Activated CD8-positive, alpha-beta T cell treated with anti-CD3 and anti-CD28 coated beads for 36 hours (primary cell): Measurements from ENCODE around the gene VSX1. TPM values are rescaled to one million over a fixed set of nuclear protein-coding genes. Genes with fewer than 3 reads are reported as not detected.

Experiments
- ATAC-seq: fragments of 200-7000 bp; cut with Tn5 transposase; one replicate; pipeline ENCODE4 v1.10.0; 2021; ENCODE audit warnings: mild to moderate bottlenecking, moderate library complexity
- CTCF ChIA-PET: fragments of 350-600 bp; sonication (Branson Sonifier 250); formaldehyde crosslinking; loops from one replicate; lab custom pipeline; 2021; ENCODE audit warnings: antibody characterized with exemption; lab: Charles Lee
- POLR2A ChIA-PET: fragments of 350-600 bp; sonication (Branson Sonifier 250); formaldehyde crosslinking; loops from one replicate; lab custom pipeline; 2021; ENCODE audit warnings: antibody characterized with exemption; lab: Charles Lee
- DNase-seq: peaks from one replicate; pipeline ENCODE4 v3.0.0-alpha.2; 2020
- H3K27ac Mint-ChIP-seq: one replicate; pipeline ENCODE4 v1.8.0; 2021; ENCODE audit warnings: mild to moderate bottlenecking, mixed read lengths
- H3K27me3 Mint-ChIP-seq: one replicate; pipeline ENCODE4 v1.8.0; 2021; ENCODE audit warnings: mixed read lengths
- H3K36me3 Mint-ChIP-seq: one replicate; pipeline ENCODE4 v1.8.0; 2021; ENCODE audit warnings: low read depth, mixed read lengths
- H3K4me1 Mint-ChIP-seq: one replicate; pipeline ENCODE4 v1.8.0; 2021; ENCODE audit warnings: low read depth, mixed read lengths
- H3K4me3 Mint-ChIP-seq: one replicate; pipeline ENCODE4 v1.8.0; 2021; ENCODE audit warnings: mild to moderate bottlenecking, moderate library complexity, mixed read lengths
- H3K9me3 Mint-ChIP-seq: one replicate; pipeline ENCODE4 v1.8.0; 2021; ENCODE audit warnings: mixed read lengths
- intact Hi-C: fragments of 100-400 bp; cut with micrococcal nuclease; formaldehyde crosslinking; loops from one replicate; pipeline ENCODE4 v1.10.0; 2022
- total RNA-seq, 2 experiments: library from RNA; stranded (reverse); gene quantifications; one replicate each; pipeline ENCODE4 v1.2.3, GENCODE V29; 2021
- TF ChIP-seq, protein P1 (sequence below): fragments of 200-600 bp; IDR thresholded peaks from one replicate; pipeline ENCODE4 v1.8.0; 2022; ENCODE audit warnings: antibody characterized with exemption, mild to moderate bottlenecking

Gene VSX1
- total RNA-seq, 2 experiments from 2014 or later = not detected

DNA sequence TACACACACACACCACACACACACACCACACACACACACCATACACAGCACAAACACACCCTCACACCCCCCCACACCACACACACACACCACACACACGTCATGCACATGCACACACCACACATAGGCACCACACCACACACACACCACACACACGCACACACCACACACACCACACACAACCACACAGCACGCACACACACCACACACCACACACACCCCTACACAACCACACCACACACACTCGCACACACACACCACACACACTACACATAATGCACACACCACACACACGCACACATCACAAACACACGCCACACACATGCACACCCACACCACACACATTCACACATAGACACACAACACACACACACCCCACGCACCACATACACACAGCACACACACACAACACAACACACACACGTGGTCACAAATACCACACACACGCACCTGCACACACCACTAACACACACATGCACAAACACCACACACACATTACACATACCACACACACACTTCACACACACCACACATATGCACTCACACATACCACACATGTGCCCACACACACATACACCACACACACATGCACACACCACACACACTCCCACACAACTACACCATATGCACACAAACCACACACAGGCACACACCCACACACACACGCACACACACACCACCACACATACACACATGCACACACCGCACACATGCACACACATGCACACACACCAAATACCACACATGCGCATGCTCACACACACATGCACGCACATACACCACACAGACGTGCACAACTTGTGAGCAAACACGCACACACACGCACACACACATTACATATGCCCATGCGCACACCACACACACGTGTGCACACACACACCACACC, 14.6 kb downstream of the VSX1 start:
- ChIA-PET POLR2A (no interaction called here), CTCF (interaction anchor here (1.0 kb wide), 1 partner anchor 73 kb away, joined by 3 read pairs; no protein-coding TSS in a partner anchor)
- Mint-ChIP-seq H3K36me3 (no peaks in the 10 kb centered on the region), H3K27me3 (peaks cover 26% of the 10 kb centered on the region), H3K9me3 (no peaks in the 10 kb centered on the region), H3K4me1 (peaks cover 4% of the 10 kb centered on the region), H3K4me3 (no peak overlapping the region), H3K27ac (no peak overlapping the region)
- no peak for DNase-seq
- no peak for ATAC-seq
- TF ChIP-seq, protein P1, sequence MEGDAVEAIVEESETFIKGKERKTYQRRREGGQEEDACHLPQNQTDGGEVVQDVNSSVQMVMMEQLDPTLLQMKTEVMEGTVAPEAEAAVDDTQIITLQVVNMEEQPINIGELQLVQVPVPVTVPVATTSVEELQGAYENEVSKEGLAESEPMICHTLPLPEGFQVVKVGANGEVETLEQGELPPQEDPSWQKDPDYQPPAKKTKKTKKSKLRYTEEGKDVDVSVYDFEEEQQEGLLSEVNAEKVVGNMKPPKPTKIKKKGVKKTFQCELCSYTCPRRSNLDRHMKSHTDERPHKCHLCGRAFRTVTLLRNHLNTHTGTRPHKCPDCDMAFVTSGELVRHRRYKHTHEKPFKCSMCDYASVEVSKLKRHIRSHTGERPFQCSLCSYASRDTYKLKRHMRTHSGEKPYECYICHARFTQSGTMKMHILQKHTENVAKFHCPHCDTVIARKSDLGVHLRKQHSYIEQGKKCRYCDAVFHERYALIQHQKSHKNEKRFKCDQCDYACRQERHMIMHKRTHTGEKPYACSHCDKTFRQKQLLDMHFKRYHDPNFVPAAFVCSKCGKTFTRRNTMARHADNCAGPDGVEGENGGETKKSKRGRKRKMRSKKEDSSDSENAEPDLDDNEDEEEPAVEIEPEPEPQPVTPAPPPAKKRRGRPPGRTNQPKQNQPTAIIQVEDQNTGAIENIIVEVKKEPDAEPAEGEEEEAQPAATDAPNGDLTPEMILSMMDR = no peak
- intact Hi-C loops = no loop called here

DNA sequence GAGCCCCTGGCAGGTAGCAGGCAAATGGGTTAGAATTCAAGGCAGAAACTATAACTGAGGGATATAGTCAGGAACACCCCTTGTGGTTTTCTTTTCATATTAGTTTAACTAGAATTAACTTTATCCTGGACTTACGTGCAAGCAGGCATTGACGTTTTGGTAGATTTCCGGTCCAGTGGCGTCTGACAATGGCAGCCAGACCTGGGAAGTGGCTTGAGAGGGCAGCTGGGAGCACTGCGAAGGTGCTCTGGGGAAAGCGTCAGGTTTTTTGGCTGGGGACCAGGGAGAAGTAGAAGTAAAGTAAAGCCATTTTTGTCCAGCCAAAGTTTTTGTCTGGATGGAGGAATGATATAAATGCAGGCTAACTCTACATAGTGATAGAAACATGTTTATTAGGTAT, 15.6 kb downstream of the VSX1 start:
- ChIA-PET CTCF (interaction anchor here (1.4 to 10.9 kb wide), 4 partner anchors 11 to 113 kb away, joined by 5 to 167 read pairs (median 11); partner anchors contain the start of gene APMAP), POLR2A (interaction anchor here (0.8 kb wide), 2 partner anchors 74 to 89 kb away, joined by 3 read pairs; partner anchors contain the start of gene APMAP)
- Mint-ChIP-seq H3K4me1 (peaks cover 4% of the 10 kb centered on the region), H3K36me3 (no peaks in the 10 kb centered on the region), H3K27me3 (peaks cover 19% of the 10 kb centered on the region), H3K9me3 (no peaks in the 10 kb centered on the region), H3K27ac (no peak overlapping the region), H3K4me3 (no peak overlapping the region)
- no peak for ATAC-seq
- DNase-seq = no peak
- TF ChIP-seq, protein P1 = no peak
- intact Hi-C loops = no loop called here

DNA sequence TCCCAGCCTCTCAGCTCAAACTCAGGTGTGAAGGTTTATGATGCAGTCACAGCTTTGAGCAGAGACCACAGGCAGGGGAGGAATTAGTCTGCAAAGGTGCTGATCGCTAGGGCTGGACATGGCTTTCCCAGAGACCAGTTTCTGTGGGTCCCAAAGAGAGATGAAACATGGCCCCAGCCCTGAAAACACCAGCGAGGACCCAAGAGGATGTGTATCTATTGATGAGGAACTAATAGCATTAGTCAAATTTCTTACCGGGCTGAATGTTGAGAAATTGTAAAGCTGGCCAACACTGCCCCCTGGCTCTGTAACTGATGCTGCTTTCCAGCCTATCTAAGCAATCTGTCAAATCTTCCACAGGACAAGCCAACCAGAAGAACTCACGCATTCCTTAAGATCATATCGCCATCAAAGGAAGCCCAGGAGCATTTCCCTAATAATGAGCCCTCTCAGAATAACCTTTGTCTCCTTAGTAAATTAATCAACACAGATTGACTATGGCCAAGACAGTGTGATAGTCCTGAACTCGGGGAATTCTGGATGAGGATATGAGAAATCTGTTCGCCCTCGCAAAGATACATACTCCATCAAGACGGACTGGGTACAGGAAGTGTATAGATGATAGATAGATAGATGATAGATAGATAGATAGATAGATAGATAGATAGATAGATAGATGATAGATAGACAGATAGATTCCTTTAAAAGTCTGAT, 16.2 kb downstream of the VSX1 start:
- ATAC-seq = peak; percentile 65
- Mint-ChIP-seq H3K9me3 (no peaks in the 10 kb centered on the region), H3K4me1 (peaks cover 4% of the 10 kb centered on the region), H3K36me3 (no peaks in the 10 kb centered on the region), H3K27me3 (peaks cover 15% of the 10 kb centered on the region), H3K4me3 (no peak overlapping the region), H3K27ac (no peak overlapping the region)
- intact Hi-C loops = loop anchor here (1.0 kb wide), 1 partner anchor 71 kb away; no protein-coding TSS in a partner anchor
- TF ChIP-seq, protein P1 = peak; percentile 77
- DNase-seq = peak; percentile 83
- ChIA-PET POLR2A (interaction anchor here (0.8 to 1.2 kb wide), 3 partner anchors 28 to 90 kb away, joined by 3 read pairs; partner anchors contain the start of gene APMAP), CTCF (interaction anchor here (0.8 to 10.9 kb wide), 15 partner anchors 11 to 195 kb away, joined by 3 to 167 read pairs (median 4); partner anchors contain the start of gene APMAP)

DNA sequence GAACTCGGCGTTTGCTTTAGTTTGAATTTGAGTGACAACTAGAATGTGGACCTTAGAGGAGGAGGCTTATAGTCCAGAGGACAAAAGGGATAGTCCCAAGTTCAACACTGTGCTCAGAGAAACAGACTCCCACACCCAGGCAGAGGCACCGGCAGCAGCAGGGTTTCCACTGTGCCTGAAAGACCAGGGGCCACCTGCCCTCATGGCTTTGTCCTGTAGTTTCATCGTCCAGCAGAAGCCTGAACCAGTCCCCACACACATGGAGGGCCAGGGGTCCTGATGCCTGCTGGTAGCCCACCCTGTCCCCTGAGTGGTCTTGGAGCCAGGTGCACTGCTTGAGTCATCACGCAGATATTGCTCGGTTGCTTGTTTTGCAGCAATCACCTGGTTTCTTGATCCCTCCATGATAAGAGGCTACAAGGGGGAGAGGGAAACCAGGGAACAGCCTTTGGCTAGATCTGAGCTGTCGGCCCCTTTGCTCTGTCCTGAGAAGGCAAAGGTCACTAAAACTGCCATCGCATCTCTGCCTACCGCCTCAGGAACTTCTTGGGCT, 16.8 kb downstream of the VSX1 start:
- H3K9me3 Mint-ChIP-seq = no peaks in the 10 kb centered on the region
- intact Hi-C loops = loop anchor here (1.0 kb wide), 1 partner anchor 71 kb away; no protein-coding TSS in a partner anchor
- H3K27ac Mint-ChIP-seq = no peak overlapping the region
- peaks cover 4% of the 10 kb centered on the region for H3K4me1 Mint-ChIP-seq
- ATAC-seq = no peak
- TF ChIP-seq, protein P1 = no peak
- no peak for DNase-seq
- peaks cover 14% of the 10 kb centered on the region for H3K27me3 Mint-ChIP-seq
- POLR2A ChIA-PET = interaction anchor here (0.8 to 1.2 kb wide), 2 partner anchors 27 to 72 kb away, joined by 3 read pairs; partner anchors contain the start of gene APMAP
- CTCF ChIA-PET = interaction anchor here (0.7 to 10.9 kb wide), 17 partner anchors 10 to 195 kb away, joined by 3 to 167 read pairs (median 4); partner anchors contain the start of gene APMAP
- no peak overlapping the region for H3K4me3 Mint-ChIP-seq
- no peaks in the 10 kb centered on the region for H3K36me3 Mint-ChIP-seq
